HepG2 (cell line): ENCODE data around the gene CAMKMT. TPM values are rescaled to one million over a fixed set of nuclear protein-coding genes. Genes with fewer than 3 reads are reported as not detected.

Source experiments
- ATAC-seq: fragments of 200-7000 bp; cut with Tn5 transposase; 3 replicates; pipeline ENCODE4 v1.9.1; 2020; ENCODE audit warnings: mild to moderate bottlenecking, moderate library complexity
- BruUV-seq: library from RNA; stranded (reverse); fragments of 400-500 nt; replicated peaks from 2 replicates; lab custom pipeline; 2021; lab: Mats Ljungman, UMichigan
- CTCF ChIA-PET: fragments of 300-600 bp; formaldehyde crosslinking; extraction: SDS; loops from one replicate; lab custom pipeline; 2021; ENCODE audit warnings: low total read pairs, inconsistent platforms, low intra/inter-chr PET ratio; lab: Yijun Ruan, JAX
- POLR2A ChIA-PET: fragments of 350-600 bp; sonication (Branson Sonifier 250); formaldehyde crosslinking; loops from one replicate; lab custom pipeline; 2020; ENCODE audit warnings: antibody characterized with exemption, inconsistent platforms; lab: Yijun Ruan, JAX
- DNase-seq: peaks from one replicate; pipeline ENCODE4 v3.0.0-alpha.2; 2015; ENCODE audit warnings: low spot score
- FAIRE-seq: peaks from 3 replicates; lab custom pipeline; 2011; peaks lifted over from hg19 to GRCh38; lab: Jason Lieb, UNC
- H2AFZ ChIP-seq: one replicate; pipeline ENCODE4 v1.6.1; 2011; ENCODE audit warnings: low read length, inconsistent platforms
- H3K27ac ChIP-seq: fragments of 300-600 bp; 3 replicates; pipeline ENCODE4 v1.8.0; 2011; ENCODE audit warnings: mixed run types, mild to moderate bottlenecking, mixed read lengths, low read length, inconsistent platforms; ENCODE audit not compliant: insufficient read depth; ENCODE audit errors: extremely low read length
- H3K27me3 ChIP-seq, 2 experiments: fragments of 200-600 bp in 1 of 2; 2 replicates in 1 of 2; 3 replicates in 1 of 2; pipeline versions ENCODE4 v1.6.0 to v1.8.0; 2011; ENCODE audit warnings: low read length in 2 of 2, mild to moderate bottlenecking in 2 of 2, moderate library complexity in 2 of 2, inconsistent platforms in 1 of 2; ENCODE audit not compliant: insufficient read depth in 2 of 2, control insufficient read depth in 1 of 2
- H3K36me3 ChIP-seq, 2 experiments: fragments of 200-600 bp in 1 of 2; replicated peaks in 1 of 2; 2 replicates in 1 of 2; 3 replicates in 1 of 2; pipeline versions ENCODE4 v1.5.1 to v1.8.0; 2011; ENCODE audit warnings: low read length in 2 of 2, inconsistent platforms in 1 of 2; ENCODE audit not compliant: insufficient read depth in 2 of 2, control insufficient read depth in 1 of 2
- H3K4me1 ChIP-seq: 2 replicates; pipeline ENCODE4 v1.5.1; 2012; ENCODE audit warnings: low read length, inconsistent platforms; ENCODE audit not compliant: insufficient read depth
- H3K4me2 ChIP-seq: 2 replicates; pipeline ENCODE4 v1.6.0; 2011; ENCODE audit warnings: low read depth, low read length, inconsistent platforms
- H3K4me3 ChIP-seq, 3 experiments: fragments of 200-600 bp in 1 of 3; sonication (generic), shearing (Covaris generic) in 1 of 3; replicated peaks in 1 of 3; 2 replicates each; pipeline ENCODE4 v1.5.1; 2011 to 2016; ENCODE audit warnings: low read length in 3 of 3, inconsistent platforms in 2 of 3, low read depth in 2 of 3, mild to moderate bottlenecking in 2 of 3, control low read depth in 1 of 3, mixed read lengths in 1 of 3; ENCODE audit not compliant: insufficient read depth in 1 of 3
- H3K79me2 ChIP-seq: one replicate; pipeline ENCODE4 v1.6.1; 2011; ENCODE audit warnings: low read length, inconsistent platforms; ENCODE audit not compliant: insufficient read depth
- H3K9ac ChIP-seq: 2 replicates; pipeline ENCODE4 v1.6.0; 2011; ENCODE audit warnings: mild to moderate bottlenecking, low read depth, low read length, inconsistent platforms; ENCODE audit not compliant: insufficient read depth
- H3K9me3 ChIP-seq: 2 replicates; pipeline ENCODE4 v1.5.1; 2012; ENCODE audit warnings: mild to moderate bottlenecking, low read length
- H4K20me1 ChIP-seq: 2 replicates; pipeline ENCODE4 v1.6.0; 2011; ENCODE audit warnings: inconsistent platforms, mild to moderate bottlenecking, low read length, moderate library complexity; ENCODE audit not compliant: insufficient read depth
- ELF1 ChIP-seq: sonication (generic); formaldehyde crosslinking; IDR thresholded peaks from 2 replicates; pipeline ENCODE4 v1.4.0; 2020; ENCODE audit warnings: missing genetic modification reagents
- FUBP1 ChIP-seq: sonication (generic); formaldehyde crosslinking; IDR thresholded peaks from 2 replicates; pipeline ENCODE4 v1.5.1; 2020; ENCODE audit warnings: missing genetic modification reagents, mild to moderate bottlenecking, borderline replicate concordance
- KDM6A ChIP-seq: IDR thresholded peaks from 2 replicates; pipeline ENCODE4 v1.6.1; 2016; ENCODE audit warnings: low read depth
- MAFG ChIP-seq: sonication (generic); formaldehyde crosslinking; IDR thresholded peaks from 2 replicates; pipeline ENCODE4 v1.5.1; 2020; ENCODE audit warnings: mild to moderate bottlenecking, missing genetic modification reagents
- MAX ChIP-seq: IDR thresholded peaks from 2 replicates; pipeline ENCODE4 v1.6.1; 2012; ENCODE audit warnings: inconsistent platforms
- REXO4 ChIP-seq: sonication (generic); formaldehyde crosslinking; IDR thresholded peaks from 2 replicates; pipeline ENCODE4 v1.8.0; 2022; ENCODE audit warnings: missing genetic modification reagents, mild to moderate bottlenecking, borderline replicate concordance
- SRSF9 ChIP-seq: fragments of 200-400 bp; formaldehyde crosslinking; IDR thresholded peaks from 2 replicates; pipeline ENCODE4 v1.6.1; 2018; ENCODE audit warnings: borderline replicate concordance, mild to moderate bottlenecking, low read depth, low read length; ENCODE audit not compliant: insufficient read depth, poor library complexity, severe bottlenecking
- ZNF205 ChIP-seq: IDR thresholded peaks from 2 replicates; pipeline ENCODE4 v1.6.1; 2018; ENCODE audit warnings: missing biosample characterization, missing genetic modification reagents
- ZNF549 ChIP-seq: sonication (generic); formaldehyde crosslinking; IDR thresholded peaks from 2 replicates; pipeline ENCODE4 v1.5.0; 2020; ENCODE audit warnings: missing genetic modification reagents
- ZNF589 ChIP-seq: sonication (generic); formaldehyde crosslinking; conservative IDR thresholded peaks from 2 replicates; pipeline ENCODE4 v1.8.0; 2022; ENCODE audit warnings: mild to moderate bottlenecking, moderate library complexity, missing genetic modification reagents
- ZNF841 ChIP-seq: sonication (generic); formaldehyde crosslinking; IDR thresholded peaks from 2 replicates; pipeline ENCODE4 v1.8.1; 2023; ENCODE audit warnings: missing genetic modification reagents, borderline replicate concordance
- WGBS: methylation state at CpG from one replicate; pipeline ENCODE4 v1.1.6; 2017; ENCODE audit warnings: low lambda C conversion rate; 5-methylcytosine and 5-hydroxymethylcytosine counted together
- in situ Hi-C: cut with HindIII; loops from 2 replicates; pipeline ENCODE4 v1.10.0; 2017; ENCODE audit warnings: low pct_unique_long_range_greater_than_20kb; ENCODE audit not compliant: extremely low pct_ligation_motif_present
- intact Hi-C: fragments of 100-400 bp; cut with micrococcal nuclease; formaldehyde crosslinking; loops from one replicate; pipeline ENCODE4 v1.10.0; 2022; ENCODE audit not compliant: unreplicated experiment
- polyA plus RNA-seq, 8 experiments: library from polyadenylated mRNA; depleted of rRNA in 3 of 8; stranded (reverse) in 7 of 8; unstranded in 1 of 8; fragments of >200 nt; fragmentation: Illumina TruSeq in 4 of 8; extraction: Trizol in 4 of 8; gene quantifications; 2 replicates each; pipeline versions ENCODE4 v1.2.1 to v1.2.3, GENCODE V29; 2011 to 2016; ENCODE audit warnings: low read depth in 4 of 8, missing spikeins in 1 of 8, mixed read lengths in 1 of 8; ENCODE audit not compliant: insufficient read depth in 1 of 8
- total RNA-seq, 5 experiments: library from RNA; depleted of rRNA; stranded (reverse); fragments of >200 nt; fragmentation: Illumina TruSeq; extraction: Trizol; gene quantifications; 2 replicates each; pipeline ENCODE4 v1.2.3, GENCODE V29; 2016; ENCODE audit warnings: low read depth in 1 of 5
- TF ChIP-seq, protein P1 (sequence below): IDR thresholded peaks from 2 replicates; pipeline ENCODE4 v1.6.1; 2016; ENCODE audit warnings: control low read depth

The CAMKMT gene
- total and polyA plus RNA-seq, 2 of the 13 experiments (the other 11 are each of a cell fraction or from before 2014, with no cell fraction given): 6.9 to 20.8 TPM

DNA sequence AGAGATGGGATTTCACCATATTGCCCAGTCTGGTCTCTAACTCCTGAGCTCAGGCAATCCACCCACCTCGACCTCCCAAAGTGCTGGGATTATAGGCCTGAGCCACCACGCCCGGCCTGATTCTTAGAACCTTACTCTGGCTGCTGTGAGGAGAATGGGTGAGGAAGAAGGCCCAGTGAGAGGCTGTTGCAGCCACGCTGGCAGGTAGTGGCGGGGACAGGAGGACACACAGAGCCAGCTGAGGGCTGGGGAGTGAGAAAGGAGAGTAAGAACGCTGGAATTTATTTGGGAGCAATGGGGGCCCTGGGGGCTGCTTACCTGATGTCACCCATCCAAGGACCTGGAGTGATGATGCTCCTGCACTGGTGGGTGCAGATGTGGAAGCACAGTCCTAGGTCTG is 425.9 kb downstream of the CAMKMT start:
- Histone ChIP-seq H3K79me2 (no peaks in the 10 kb centered on the region), H3K27ac (no peak overlapping the region), H4K20me1 (no peaks in the 10 kb centered on the region), H3K9me3 (no peaks in the 10 kb centered on the region), H3K4me3 (no peak overlapping the region), H3K4me2 (no peak overlapping the region), H3K36me3 (no peaks in the 10 kb centered on the region), H3K27me3 (0 out of 5 replicates have a peak, but pooled peaks cover 0 to 4% of the 10 kb centered on the region in 2 experiments), H2AFZ (no peak overlapping the region), H3K9ac (no peak overlapping the region), H3K4me1 (peaks cover 12% of the 10 kb centered on the region; the same call in 1 of the 2 replicates)
- FAIRE-seq (no peak), DNase-seq (no peak), ATAC-seq (no peak)
- no peak for TF ChIP-seq SRSF9
- no peak for TF ChIP-seq ZNF589 (CRISPR knock-in tag)
- TF ChIP-seq ZNF205 (CRISPR knock-in tag): no peak
- TF ChIP-seq, protein P1, sequence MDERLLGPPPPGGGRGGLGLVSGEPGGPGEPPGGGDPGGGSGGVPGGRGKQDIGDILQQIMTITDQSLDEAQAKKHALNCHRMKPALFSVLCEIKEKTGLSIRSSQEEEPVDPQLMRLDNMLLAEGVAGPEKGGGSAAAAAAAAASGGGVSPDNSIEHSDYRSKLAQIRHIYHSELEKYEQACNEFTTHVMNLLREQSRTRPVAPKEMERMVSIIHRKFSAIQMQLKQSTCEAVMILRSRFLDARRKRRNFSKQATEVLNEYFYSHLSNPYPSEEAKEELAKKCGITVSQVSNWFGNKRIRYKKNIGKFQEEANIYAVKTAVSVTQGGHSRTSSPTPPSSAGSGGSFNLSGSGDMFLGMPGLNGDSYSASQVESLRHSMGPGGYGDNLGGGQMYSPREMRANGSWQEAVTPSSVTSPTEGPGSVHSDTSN (CRISPR knock-in tag): no peak
- no peak for TF ChIP-seq ZNF841 (CRISPR knock-in tag)
- no peak for TF ChIP-seq ELF1 (CRISPR knock-in tag)
- no peak for TF ChIP-seq ZNF549 (CRISPR knock-in tag)
- no peak for TF ChIP-seq KDM6A
- TF ChIP-seq REXO4 (CRISPR knock-in tag): no peak
- TF ChIP-seq MAFG (CRISPR knock-in tag): no peak
- TF ChIP-seq MAX: no peak
- TF ChIP-seq FUBP1: no peak
- in situ Hi-C loops: no loop called here
- no TSS peak for BruUV-seq
- CTCF ChIA-PET: no interaction called here
- intact Hi-C loops: no loop called here
- 29% methylated on average over 6 of the region's 6 CpGs for WGBS
- POLR2A ChIA-PET: no interaction called here
